ENCODE data around the gene MTHFR. TPM values are rescaled to one million over a fixed set of nuclear protein-coding genes. Genes with fewer than 3 reads are reported as not detected.

MTHFR gene
- total RNA-seq, 1 donor from 2014 or later, result 13.0 TPM

DNA sequence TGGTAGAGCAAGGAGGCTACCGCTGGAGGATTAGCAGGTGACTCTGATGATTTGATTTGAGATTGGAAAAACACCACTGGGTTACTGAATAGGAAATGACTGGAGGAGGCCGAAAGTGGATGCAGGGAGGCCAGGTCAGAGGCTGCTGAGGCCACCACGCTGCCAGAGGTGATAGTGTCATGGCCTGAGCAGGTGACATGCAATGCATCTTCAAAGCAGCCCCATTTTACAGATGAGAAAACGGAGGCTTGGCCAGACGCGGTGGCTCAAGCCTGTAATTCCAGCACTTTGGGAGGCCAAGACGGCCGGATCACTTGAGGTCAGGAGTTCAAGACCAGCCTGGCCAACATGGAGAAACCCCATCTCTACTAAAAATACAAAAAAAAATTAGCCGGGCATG lies 31.0 kb downstream of the MTHFR start:
- H3K27ac Mint-ChIP-seq (ENCODE audit: unreplicated experiment), result no peak overlapping the region
- FAIRE-seq, result no peak

DNA sequence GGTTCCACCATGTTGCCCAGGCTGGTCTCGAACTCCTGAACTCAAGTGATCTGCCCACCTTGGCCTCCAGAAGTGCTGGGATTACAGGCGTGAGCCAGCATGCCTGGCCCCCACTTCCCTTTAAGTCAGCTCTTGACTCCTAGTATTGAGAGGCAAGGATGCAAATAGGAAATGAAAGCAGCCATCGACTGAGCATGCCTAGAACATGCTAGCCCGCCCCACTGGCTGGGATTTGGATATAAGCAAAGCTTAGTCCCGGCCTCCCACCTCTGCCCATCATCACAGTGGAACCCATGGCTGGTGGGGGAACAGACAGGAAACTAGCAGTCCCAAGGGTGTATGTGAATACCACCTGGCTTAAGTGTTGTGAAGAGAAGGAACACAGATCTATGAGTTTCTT lies 33.3 kb downstream of the MTHFR start:
- TF ChIP-seq, protein P1, sequence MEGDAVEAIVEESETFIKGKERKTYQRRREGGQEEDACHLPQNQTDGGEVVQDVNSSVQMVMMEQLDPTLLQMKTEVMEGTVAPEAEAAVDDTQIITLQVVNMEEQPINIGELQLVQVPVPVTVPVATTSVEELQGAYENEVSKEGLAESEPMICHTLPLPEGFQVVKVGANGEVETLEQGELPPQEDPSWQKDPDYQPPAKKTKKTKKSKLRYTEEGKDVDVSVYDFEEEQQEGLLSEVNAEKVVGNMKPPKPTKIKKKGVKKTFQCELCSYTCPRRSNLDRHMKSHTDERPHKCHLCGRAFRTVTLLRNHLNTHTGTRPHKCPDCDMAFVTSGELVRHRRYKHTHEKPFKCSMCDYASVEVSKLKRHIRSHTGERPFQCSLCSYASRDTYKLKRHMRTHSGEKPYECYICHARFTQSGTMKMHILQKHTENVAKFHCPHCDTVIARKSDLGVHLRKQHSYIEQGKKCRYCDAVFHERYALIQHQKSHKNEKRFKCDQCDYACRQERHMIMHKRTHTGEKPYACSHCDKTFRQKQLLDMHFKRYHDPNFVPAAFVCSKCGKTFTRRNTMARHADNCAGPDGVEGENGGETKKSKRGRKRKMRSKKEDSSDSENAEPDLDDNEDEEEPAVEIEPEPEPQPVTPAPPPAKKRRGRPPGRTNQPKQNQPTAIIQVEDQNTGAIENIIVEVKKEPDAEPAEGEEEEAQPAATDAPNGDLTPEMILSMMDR (IDR thresholded peaks at IDR 0.05; ENCODE audit: insufficient read depth, low read depth, low read length), result no peak
- no peak for TF ChIP-seq EZH2 (IDR thresholded peaks at IDR 0.05; ENCODE audit: insufficient read depth, low read length)
- H4K20me1 ChIP-seq (ENCODE audit: insufficient read depth, low read length), result no peaks in the 10 kb centered on the region
- H3K9me3 Mint-ChIP-seq (ENCODE audit: unreplicated experiment), result no peaks in the 10 kb centered on the region
- H3K4me3 Mint-ChIP-seq (ENCODE audit: unreplicated experiment), result no peak overlapping the region
- H3K36me3 Mint-ChIP-seq (ENCODE audit: low read depth, unreplicated experiment), result no peaks in the 10 kb centered on the region
- no peak overlapping the region for H3K4me2 ChIP-seq (ENCODE audit: low read length)
- H3K27me3 Mint-ChIP-seq (ENCODE audit: low read depth, unreplicated experiment), result peaks cover 19% of the 10 kb centered on the region
- peaks cover 2% of the 10 kb centered on the region for H3K27me3 ChIP-seq (ENCODE audit: insufficient read depth, low read length)
- DNase-seq (ENCODE audit: low read depth) (no peak), FAIRE-seq (no peak)
- no peak overlapping the region for H3K9ac ChIP-seq (ENCODE audit: low read length)
- no peak overlapping the region for H2AFZ ChIP-seq (ENCODE audit: low read depth, low read length)
- H3K27ac Mint-ChIP-seq (ENCODE audit: unreplicated experiment), result no peak overlapping the region
- no peaks in the 10 kb centered on the region for H3K79me2 ChIP-seq (ENCODE audit: insufficient read depth, low read length)
- no peaks in the 10 kb centered on the region for H3K4me1 ChIP-seq (ENCODE audit: insufficient read depth, low read length)
- no peak overlapping the region for H3K27ac ChIP-seq (ENCODE audit: low read depth, low read length)
- H3K36me3 ChIP-seq (ENCODE audit: insufficient read depth, low read length), result no peaks in the 10 kb centered on the region
- no peak overlapping the region for H3K4me3 ChIP-seq (ENCODE audit: insufficient read depth, low read depth, low read length)
- no peaks in the 10 kb centered on the region for H3K4me1 Mint-ChIP-seq (ENCODE audit: low read depth, unreplicated experiment)
- no peaks in the 10 kb centered on the region for H3K9me3 ChIP-seq (ENCODE audit: insufficient read depth, low read depth, low read length)

More for the DNA sequence above, 31.0 kb downstream of the MTHFR start:
- peaks cover 18% of the 10 kb centered on the region for H3K27me3 Mint-ChIP-seq (ENCODE audit: low read depth, unreplicated experiment)
- Histone ChIP-seq H3K79me2 (ENCODE audit: insufficient read depth, low read length) (no peaks in the 10 kb centered on the region), H3K9ac (ENCODE audit: low read length) (no peak overlapping the region), H3K4me2 (ENCODE audit: low read length) (no peak overlapping the region), H4K20me1 (ENCODE audit: insufficient read depth, low read length) (no peaks in the 10 kb centered on the region), H3K4me3 (ENCODE audit: insufficient read depth, low read depth, low read length) (no peak overlapping the region), H3K27ac (ENCODE audit: low read depth, low read length) (no peak overlapping the region), H3K9me3 (ENCODE audit: insufficient read depth, low read depth, low read length) (no peaks in the 10 kb centered on the region), H3K4me1 (ENCODE audit: insufficient read depth, low read length) (no peaks in the 10 kb centered on the region), H3K36me3 (ENCODE audit: insufficient read depth, low read length) (no peaks in the 10 kb centered on the region), H2AFZ (ENCODE audit: low read depth, low read length) (no peak overlapping the region), H3K27me3 (ENCODE audit: insufficient read depth, low read length) (no peaks in the 10 kb centered on the region)
- no peaks in the 10 kb centered on the region for H3K4me1 Mint-ChIP-seq (ENCODE audit: low read depth, unreplicated experiment)
- H3K36me3 Mint-ChIP-seq (ENCODE audit: low read depth, unreplicated experiment), result no peaks in the 10 kb centered on the region
- TF ChIP-seq, protein P1 (IDR thresholded peaks at IDR 0.05; ENCODE audit: insufficient read depth, low read depth, low read length), result no peak
- no peak for TF ChIP-seq EZH2 (IDR thresholded peaks at IDR 0.05; ENCODE audit: insufficient read depth, low read length)
- H3K9me3 Mint-ChIP-seq (ENCODE audit: unreplicated experiment), result no peaks in the 10 kb centered on the region
- no peak overlapping the region for H3K4me3 Mint-ChIP-seq (ENCODE audit: unreplicated experiment)
- no peak for DNase-seq (ENCODE audit: low read depth)

DNA sequence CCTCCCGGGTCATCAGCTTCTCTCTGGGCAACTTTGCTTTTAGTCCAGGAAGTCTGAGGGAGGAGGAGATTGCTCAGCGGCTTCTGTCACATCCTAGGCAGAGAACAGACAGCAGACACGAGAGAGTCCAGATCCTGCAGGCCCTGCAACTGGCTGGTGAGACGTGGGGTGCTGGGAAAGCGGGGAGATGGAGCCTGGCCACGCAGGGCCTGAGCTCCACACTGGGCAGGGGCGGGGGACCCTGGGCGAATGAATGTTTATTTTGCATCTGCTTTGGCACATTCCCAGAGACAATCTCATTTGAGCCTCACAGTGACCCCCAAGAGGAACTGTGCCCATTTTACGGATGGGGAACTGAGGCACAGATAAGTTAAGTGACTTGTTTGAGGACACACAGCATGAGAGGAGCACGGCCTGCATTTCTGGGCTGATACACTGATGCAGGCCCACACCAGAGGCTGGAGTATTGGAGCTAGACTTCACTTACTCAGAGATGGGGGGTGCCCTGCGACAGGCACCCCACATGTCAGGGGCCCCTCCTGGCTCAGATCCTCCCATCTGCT lies 34.2 kb downstream of the MTHFR start:
- Mint-ChIP-seq H3K9me3 (ENCODE audit: unreplicated experiment) (no peaks in the 10 kb centered on the region), H3K27ac (ENCODE audit: unreplicated experiment) (no peak overlapping the region), H3K36me3 (ENCODE audit: low read depth, unreplicated experiment) (no peaks in the 10 kb centered on the region), H3K27me3 (ENCODE audit: low read depth, unreplicated experiment) (peaks cover 20% of the 10 kb centered on the region), H3K4me3 (ENCODE audit: unreplicated experiment) (no peak overlapping the region), H3K4me1 (ENCODE audit: low read depth, unreplicated experiment) (no peaks in the 10 kb centered on the region)
- Histone ChIP-seq H3K27ac (ENCODE audit: low read depth, low read length) (no peak overlapping the region), H3K4me1 (ENCODE audit: insufficient read depth, low read length) (no peaks in the 10 kb centered on the region), H2AFZ (ENCODE audit: low read depth, low read length) (no peak overlapping the region), H3K79me2 (ENCODE audit: insufficient read depth, low read length) (no peaks in the 10 kb centered on the region), H3K4me3 (ENCODE audit: insufficient read depth, low read depth, low read length) (no peak overlapping the region), H3K27me3 (ENCODE audit: insufficient read depth, low read length) (peaks cover 5% of the 10 kb centered on the region), H3K4me2 (ENCODE audit: low read length) (no peak overlapping the region), H3K36me3 (ENCODE audit: insufficient read depth, low read length) (no peaks in the 10 kb centered on the region), H4K20me1 (ENCODE audit: insufficient read depth, low read length) (no peaks in the 10 kb centered on the region), H3K9ac (ENCODE audit: low read length) (no peak overlapping the region), H3K9me3 (ENCODE audit: insufficient read depth, low read depth, low read length) (no peaks in the 10 kb centered on the region)
- no peak for TF ChIP-seq EZH2 (IDR thresholded peaks at IDR 0.05; ENCODE audit: insufficient read depth, low read length)
- TF ChIP-seq, protein P1 (IDR thresholded peaks at IDR 0.05; ENCODE audit: insufficient read depth, low read depth, low read length), result no peak
- DNase-seq (ENCODE audit: low read depth) (no peak), FAIRE-seq (no peak)

Data from astrocyte (in vitro differentiated cells and primary cell).